Mononuclear cell (primary cell): ENCODE results near the gene TCERG1L. TPM values are rescaled to one million over a fixed set of nuclear protein-coding genes. Genes with fewer than 3 reads are reported as not detected.
"Not testable (repeated sequence)": the region's sequence is repeated elsewhere in the genome, so short reads cannot be mapped to it uniquely, and the experiment has no call there.

Experiments
- H3K27me3 ChIP-seq: 2 replicates; pipeline ENCODE4 v1.6.0; 2011; ENCODE audit warnings: low read length, control low read depth; ENCODE audit not compliant: insufficient read depth
- H3K4me1 ChIP-seq: 2 replicates; pipeline ENCODE4 v1.5.1; 2011; ENCODE audit warnings: mild to moderate bottlenecking, low read length, control low read depth; ENCODE audit not compliant: insufficient read depth
- H3K4me3 ChIP-seq: 2 replicates; pipeline ENCODE4 v1.5.1; 2011; ENCODE audit warnings: mild to moderate bottlenecking, low read length, moderate library complexity
- H3K9me3 ChIP-seq: 2 replicates; pipeline ENCODE4 v1.5.1; 2011; ENCODE audit warnings: low read depth, mild to moderate bottlenecking, control low read depth, low read length
- total RNA-seq: library from RNA; depleted of rRNA; stranded (reverse); fragments of >200 nt; gene quantifications from one replicate; pipeline ENCODE4 v1.2.3, GENCODE V29; 2012

The TCERG1L gene
- total RNA-seq, 1 donor, result under 0.01 TPM

- H3K9me3 ChIP-seq, result no peaks in the 10 kb centered on the region
- H3K4me3 ChIP-seq, result no peak overlapping the region
Observed at GRCh38 chr10:131148270-131148669, 163.3 kb downstream of the TCERG1L start.

GRCh38 chr10:131147301-131147975 is 164.1 kb downstream of the TCERG1L start:
- H3K9me3 ChIP-seq, result no peaks in the 10 kb centered on the region
- H3K27me3 ChIP-seq, result no peaks in the 10 kb centered on the region
- no peak overlapping the region for H3K4me3 ChIP-seq
- no peaks in the 10 kb centered on the region for H3K4me1 ChIP-seq

More at GRCh38 chr10:131148270-131148669, 163.3 kb downstream of the TCERG1L start:
- no peaks in the 10 kb centered on the region for H3K27me3 ChIP-seq
- no peaks in the 10 kb centered on the region for H3K4me1 ChIP-seq

DNA sequence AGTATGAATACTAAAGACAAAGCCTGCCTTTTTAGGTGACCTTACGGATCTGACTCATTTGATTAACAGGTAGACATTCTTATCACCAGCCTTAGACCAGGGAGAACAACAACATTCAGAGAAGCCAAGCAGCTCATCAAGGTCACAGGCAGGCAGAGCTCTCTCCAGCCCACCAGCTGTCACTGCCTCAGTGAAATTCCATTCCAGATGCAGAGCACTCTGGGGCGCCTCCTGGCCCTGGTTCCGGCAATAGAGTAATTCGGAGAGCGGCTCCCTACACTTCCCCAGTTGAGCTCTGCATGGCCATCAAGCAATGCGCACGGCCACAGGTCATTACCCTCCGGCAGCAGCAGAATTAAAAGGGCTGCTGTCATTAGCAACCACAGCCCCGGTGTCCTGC is 164.7 kb downstream of the TCERG1L start:
- Histone ChIP-seq H3K27me3 (no peaks in the 10 kb centered on the region), H3K4me3 (no peak overlapping the region), H3K9me3 (no peaks in the 10 kb centered on the region), H3K4me1 (no peaks in the 10 kb centered on the region)

DNA sequence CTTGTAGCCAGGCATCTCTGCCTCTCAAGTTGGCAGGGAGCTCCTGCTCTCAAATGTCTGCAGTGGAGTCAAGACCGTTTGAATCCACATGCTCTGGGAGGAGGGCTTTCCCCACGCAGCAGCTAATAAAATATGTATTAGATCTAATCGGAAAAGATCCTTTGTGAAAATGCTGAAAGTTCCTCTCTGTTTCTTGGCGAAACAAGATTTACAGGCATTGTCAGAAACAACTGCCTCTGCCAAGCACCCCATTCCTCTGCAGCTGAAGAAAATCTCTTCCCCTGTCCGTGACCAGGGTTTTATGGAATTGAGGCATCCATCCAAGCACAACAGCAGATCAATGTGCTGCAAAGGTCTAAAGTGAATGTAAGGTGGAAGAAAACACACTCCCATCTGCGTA is 165.8 kb downstream of the TCERG1L start:
- Histone ChIP-seq H3K4me3 (no peak overlapping the region), H3K27me3 (no peaks in the 10 kb centered on the region), H3K4me1 (no peaks in the 10 kb centered on the region), H3K9me3 (no peaks in the 10 kb centered on the region)

- no peaks in the 10 kb centered on the region for H3K9me3 ChIP-seq
Observed at GRCh38 chr10:131144711-131145375, 166.7 kb downstream of the TCERG1L start.

GRCh38 chr10:131144196-131144595 is 167.3 kb downstream of the TCERG1L start:
- H3K4me1 ChIP-seq, result no peaks in the 10 kb centered on the region
- no peak overlapping the region for H3K4me3 ChIP-seq
- no peaks in the 10 kb centered on the region for H3K27me3 ChIP-seq
- no peaks in the 10 kb centered on the region for H3K9me3 ChIP-seq

More at GRCh38 chr10:131144711-131145375, 166.7 kb downstream of the TCERG1L start:
- Histone ChIP-seq H3K4me1 (no peaks in the 10 kb centered on the region), H3K27me3 (no peaks in the 10 kb centered on the region), H3K4me3 (no peak overlapping the region)

GRCh38 chr10:131143425-131144165 is 167.9 kb downstream of the TCERG1L start:
- Histone ChIP-seq H3K27me3 (no peaks in the 10 kb centered on the region), H3K9me3 (no peaks in the 10 kb centered on the region), H3K4me1 (no peaks in the 10 kb centered on the region), H3K4me3 (no peak overlapping the region)

DNA sequence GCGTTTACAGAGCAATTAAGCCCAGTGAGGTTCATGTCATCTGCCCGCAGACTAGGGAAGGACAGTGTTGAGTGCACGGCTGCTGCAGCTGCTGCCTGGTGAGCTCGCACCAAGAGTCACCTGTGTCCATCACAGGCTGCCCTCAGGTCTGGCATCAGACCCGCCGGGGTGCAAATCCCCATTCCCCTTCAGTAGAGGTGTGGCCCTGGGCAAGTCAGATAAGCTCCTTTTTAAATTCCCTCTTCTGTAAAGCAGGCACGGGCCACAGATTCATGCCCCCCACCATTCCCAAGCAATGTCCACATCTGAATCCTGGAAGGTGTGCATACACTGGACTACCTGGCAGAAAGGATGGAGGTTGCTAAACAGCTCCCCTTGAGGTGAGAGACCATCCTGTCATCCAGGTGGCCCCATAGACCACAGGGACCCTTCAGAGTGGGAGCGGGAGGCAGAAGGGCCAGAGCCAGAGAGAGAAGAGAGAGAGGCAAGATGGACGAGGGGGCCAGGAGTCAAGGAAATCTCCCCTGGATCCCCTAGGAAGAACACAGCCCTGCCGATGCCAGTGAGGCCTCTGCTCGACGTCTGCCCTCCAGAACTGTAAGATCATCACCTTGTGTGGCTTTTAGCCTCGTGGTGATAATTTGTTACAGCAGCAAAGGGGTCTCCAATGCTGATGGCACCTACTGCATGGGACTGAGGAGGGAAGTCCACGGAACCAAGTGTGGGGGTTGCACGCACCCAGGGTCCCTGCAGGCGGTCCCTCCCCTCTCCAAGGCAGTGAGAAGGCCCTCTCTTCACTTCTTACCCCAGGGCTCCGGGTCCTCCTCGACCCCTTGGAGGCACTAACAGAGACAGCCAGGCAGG is 168.8 kb downstream of the TCERG1L start:
- Histone ChIP-seq H3K4me1 (no peaks in the 10 kb centered on the region), H3K4me3 (no peak overlapping the region), H3K27me3 (no peaks in the 10 kb centered on the region), H3K9me3 (no peaks in the 10 kb centered on the region)

DNA sequence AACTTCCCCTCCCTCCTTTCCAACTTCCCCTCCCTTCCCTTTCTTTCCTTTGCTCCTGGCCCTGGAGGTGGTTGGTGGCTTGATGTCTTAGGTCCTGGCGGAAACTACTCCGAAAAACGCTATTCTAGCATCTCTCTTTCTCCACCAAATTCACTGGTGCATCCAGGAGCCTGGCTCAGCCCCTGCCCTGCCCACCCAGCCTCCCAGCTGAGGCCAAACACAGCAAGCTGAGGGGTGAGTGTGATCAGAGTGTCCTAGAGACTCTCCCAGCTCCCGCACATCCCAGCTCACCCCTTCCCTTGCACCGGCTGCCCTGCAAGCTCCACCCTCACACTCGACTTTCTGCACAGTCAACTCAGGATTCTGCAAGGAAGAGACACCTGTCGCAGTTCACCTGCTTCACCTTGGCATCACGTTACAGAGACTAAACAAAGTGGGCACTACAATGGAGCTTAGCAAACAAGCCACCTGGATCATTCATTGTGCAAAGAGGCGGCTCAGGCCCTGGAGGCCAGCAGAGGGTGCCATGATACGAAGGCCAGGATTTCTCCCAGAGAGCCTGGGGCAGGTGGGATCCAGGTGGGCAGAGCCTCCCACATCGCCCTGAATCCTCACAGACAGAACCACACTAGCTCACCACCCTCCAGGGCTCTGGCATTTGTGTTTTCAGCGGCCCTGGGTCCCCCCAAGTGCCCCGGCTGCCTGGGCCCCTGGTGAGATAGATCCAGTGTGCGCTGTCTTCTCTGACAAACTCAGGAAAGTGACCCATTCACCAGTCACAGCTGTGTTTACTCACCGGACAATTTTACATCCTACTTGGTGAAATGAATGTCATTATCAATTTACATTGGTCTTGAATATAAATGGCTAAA is 169.6 kb downstream of the TCERG1L start:
- Histone ChIP-seq H3K27me3 (no peaks in the 10 kb centered on the region), H3K4me1 (no peaks in the 10 kb centered on the region), H3K4me3 (no peak overlapping the region), H3K9me3 (no peaks in the 10 kb centered on the region)

DNA sequence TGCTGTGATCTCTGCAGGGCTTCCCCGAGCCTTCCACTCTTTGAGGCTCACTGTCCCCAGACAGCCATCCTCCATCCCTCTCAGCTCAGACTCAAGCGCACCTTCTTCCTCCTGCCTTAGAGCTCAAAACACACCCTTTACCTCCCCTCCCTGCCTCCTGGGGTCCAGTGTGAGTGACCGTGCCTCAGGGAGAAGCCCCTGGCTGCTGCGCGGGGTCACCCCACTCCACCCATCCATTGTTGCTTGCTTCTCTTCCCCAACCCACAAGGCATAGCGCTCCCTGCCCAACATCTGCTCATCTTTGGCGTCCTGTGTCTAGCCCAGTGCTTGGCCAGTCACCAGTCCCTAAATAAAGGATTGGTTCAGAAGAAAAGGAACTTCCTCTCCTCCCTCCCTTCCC is 170.3 kb downstream of the TCERG1L start:
- Histone ChIP-seq H3K4me1 (no peaks in the 10 kb centered on the region), H3K4me3 (no peak overlapping the region), H3K27me3 (no peaks in the 10 kb centered on the region), H3K9me3 (no peaks in the 10 kb centered on the region)

DNA sequence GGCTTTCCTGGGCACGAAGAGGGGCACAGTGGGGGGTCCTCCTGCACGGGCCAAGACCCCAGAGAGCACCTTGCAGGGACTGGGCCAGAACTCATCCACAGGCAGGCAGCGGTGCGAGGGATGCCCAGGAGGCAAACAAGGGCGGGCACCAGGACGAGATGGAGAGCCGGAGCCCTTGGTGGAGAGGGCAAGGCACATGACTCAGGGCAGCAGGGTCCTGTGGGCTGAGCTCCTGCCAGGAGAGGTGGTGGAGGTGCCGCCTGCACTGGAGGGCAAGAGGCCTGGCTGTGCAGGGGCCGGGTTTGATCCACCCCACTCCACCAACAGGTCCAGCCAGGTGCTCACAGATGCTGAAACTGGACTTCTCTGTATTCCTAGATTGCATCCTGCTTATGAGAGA is 170.9 kb downstream of the TCERG1L start:
- no peaks in the 10 kb centered on the region for H3K27me3 ChIP-seq

DNA sequence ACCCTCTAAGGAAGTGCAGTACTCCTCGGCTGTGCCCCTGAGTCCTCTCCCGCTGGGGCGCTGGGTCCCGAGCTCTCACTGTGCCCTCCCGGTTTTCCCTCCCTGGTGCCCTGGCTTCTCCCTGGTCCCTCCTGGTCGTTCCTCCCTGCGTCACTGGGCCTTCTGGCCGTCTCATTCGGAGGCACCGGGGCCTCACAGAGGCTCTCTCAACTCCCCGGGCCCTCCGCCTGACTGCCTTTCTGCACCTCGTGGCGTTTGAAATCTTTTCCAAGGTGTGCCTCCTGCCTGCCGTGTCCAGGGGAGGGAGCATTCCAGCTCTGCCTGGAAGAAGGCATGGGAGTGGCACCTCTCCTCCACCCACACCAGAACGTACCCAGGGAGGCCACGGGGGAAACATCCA is 174.3 kb downstream of the TCERG1L start:
- Histone ChIP-seq H3K4me1 (no peaks in the 10 kb centered on the region), H3K4me3 (no peak overlapping the region), H3K27me3 (no peaks in the 10 kb centered on the region), H3K9me3 (no peaks in the 10 kb centered on the region)

More for the DNA sequence above, 170.9 kb downstream of the TCERG1L start:
- Histone ChIP-seq H3K4me3 (no peak overlapping the region), H3K4me1 (no peaks in the 10 kb centered on the region), H3K9me3 (no peaks in the 10 kb centered on the region)

- H3K9me3 ChIP-seq, H3K4me3 ChIP-seq, H3K27me3 ChIP-seq, H3K4me1 ChIP-seq: not testable (repeated sequence)
Observed at GRCh38 chr10:131136336-131136735, 175.2 kb downstream of the TCERG1L start.

DNA sequence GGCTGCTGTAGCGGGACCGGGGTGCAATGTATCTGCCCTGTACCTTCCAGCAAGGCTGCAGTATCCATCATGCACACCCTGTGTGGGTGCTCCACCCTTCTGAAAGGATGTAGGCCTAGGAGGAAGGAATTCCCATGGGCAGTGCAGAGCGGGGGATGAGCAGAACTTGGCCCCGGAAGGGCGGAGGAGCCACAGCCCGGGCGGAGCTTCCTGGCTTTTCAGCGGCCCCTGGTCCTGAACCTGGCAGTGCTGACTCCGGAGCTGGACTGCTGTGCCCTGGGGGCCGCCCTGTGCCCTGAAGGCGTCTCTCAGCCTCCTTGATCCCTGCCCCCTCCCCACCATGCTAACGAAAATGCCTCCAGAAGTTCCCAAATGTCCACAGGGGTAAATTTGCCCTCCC is 175.8 kb downstream of the TCERG1L start:
- no peak overlapping the region for H3K4me3 ChIP-seq
- H3K27me3 ChIP-seq, result no peaks in the 10 kb centered on the region
- H3K9me3 ChIP-seq, result no peaks in the 10 kb centered on the region
- no peaks in the 10 kb centered on the region for H3K4me1 ChIP-seq
